Caco-2 (cell line): ENCODE results near the gene NT5DC1. TPM values are rescaled to one million over a fixed set of nuclear protein-coding genes. Genes with fewer than 3 reads are reported as not detected.

Source experiments
- BruUV-seq: library from RNA; stranded (reverse); fragments of 400-500 nt; replicated peaks from 2 replicates; lab custom pipeline; 2021; lab: Mats Ljungman, UMichigan
- CTCF ChIA-PET: fragments of 300-600 bp; sonication (Branson Sonifier 250); formaldehyde crosslinking; loops from one replicate; lab custom pipeline; 2022; ENCODE audit warnings: antibody characterized with exemption; lab: Charles Lee
- POLR2A ChIA-PET: fragments of 300-600 bp; sonication (Branson Sonifier 250); formaldehyde crosslinking; loops from one replicate; lab custom pipeline; 2022; ENCODE audit warnings: antibody characterized with exemption; lab: Charles Lee
- DNase-seq, 2 experiments: peaks; one replicate each; pipeline versions ENCODE4 v3.0.0 to v3.0.0-alpha.2; 2020 to 2022
- H3K27me3 ChIP-seq: replicated peaks from 2 replicates; pipeline ENCODE4 v1.6.0; 2011; ENCODE audit warnings: low read length; ENCODE audit not compliant: control insufficient read depth, insufficient read depth
- H3K36me3 ChIP-seq: 2 replicates; pipeline ENCODE4 v1.5.1; 2011; ENCODE audit warnings: low read length; ENCODE audit not compliant: control insufficient read depth, insufficient read depth
- H3K4me1 ChIP-seq: fragments of 250-450 bp; sonication (Bioruptor Pico); 2 replicates; pipeline ENCODE4 v1.5.1; 2020; ENCODE audit warnings: mild to moderate bottlenecking
- H3K4me3 ChIP-seq: 2 replicates; pipeline ENCODE4 v1.5.1; 2011; ENCODE audit warnings: low read depth, mild to moderate bottlenecking, control low read depth, low read length
- H3K9me3 ChIP-seq: fragments of 250-450 bp; sonication (Bioruptor Pico); 2 replicates; pipeline ENCODE4 v1.5.1; 2020; ENCODE audit warnings: mild to moderate bottlenecking, moderate library complexity
- H3K27ac Mint-ChIP-seq: one replicate; pipeline ENCODE4 v1.8.0; 2022; ENCODE audit warnings: mixed read lengths; ENCODE audit not compliant: unreplicated experiment
- H3K27me3 Mint-ChIP-seq: one replicate; pipeline ENCODE4 v1.8.0; 2022; ENCODE audit warnings: mixed read lengths; ENCODE audit not compliant: insufficient read depth, unreplicated experiment
- H3K36me3 Mint-ChIP-seq: one replicate; pipeline ENCODE4 v1.8.0; 2022; ENCODE audit warnings: mild to moderate bottlenecking, mixed read lengths; ENCODE audit not compliant: insufficient read depth, unreplicated experiment
- H3K4me1 Mint-ChIP-seq: one replicate; pipeline ENCODE4 v1.8.0; 2022; ENCODE audit warnings: low read depth, mixed read lengths; ENCODE audit not compliant: unreplicated experiment
- H3K4me3 Mint-ChIP-seq: one replicate; pipeline ENCODE4 v1.8.0; 2022; ENCODE audit warnings: mild to moderate bottlenecking, moderate library complexity, mixed read lengths; ENCODE audit not compliant: unreplicated experiment
- H3K9me3 Mint-ChIP-seq: one replicate; pipeline ENCODE4 v1.8.0; 2022; ENCODE audit warnings: mixed read lengths; ENCODE audit not compliant: unreplicated experiment
- intact Hi-C: fragments of 100-400 bp; cut with micrococcal nuclease; formaldehyde crosslinking; loops from one replicate; pipeline ENCODE4 v1.10.0; 2022; ENCODE audit not compliant: unreplicated experiment
- total RNA-seq: library from RNA; stranded (reverse); gene quantifications from 2 replicates; pipeline ENCODE4 v1.2.3, GENCODE V29; 2022
- TF ChIP-seq, protein P1 (sequence below), 2 experiments: fragments of 200-600 bp in 1 of 2; IDR thresholded peaks; 1 replicate in 1 of 2; 2 replicates in 1 of 2; pipeline versions ENCODE4 v1.5.1 to v1.8.0; 2011 to 2022; ENCODE audit warnings: antibody characterized with exemption in 1 of 2, control low read depth in 1 of 2, inconsistent platforms in 1 of 2, low read depth in 1 of 2, low read length in 1 of 2, mild to moderate bottlenecking in 1 of 2, moderate library complexity in 1 of 2; ENCODE audit not compliant: insufficient read depth in 1 of 2, severe bottlenecking in 1 of 2, unreplicated experiment in 1 of 2

NT5DC1 gene
- total RNA-seq, 1 experiment from 2014 or later = 54.3 TPM

- Histone ChIP-seq H3K27me3 (no peaks in the 10 kb centered on the region), H3K4me1 (no peaks in the 10 kb centered on the region), H3K36me3 (no peaks in the 10 kb centered on the region; the same call in 1 of the 2 replicates), H3K9me3 (no peaks in the 10 kb centered on the region), H3K4me3 (no peak overlapping the region)
- DNase-seq = no peak
- TF ChIP-seq, protein P1, sequence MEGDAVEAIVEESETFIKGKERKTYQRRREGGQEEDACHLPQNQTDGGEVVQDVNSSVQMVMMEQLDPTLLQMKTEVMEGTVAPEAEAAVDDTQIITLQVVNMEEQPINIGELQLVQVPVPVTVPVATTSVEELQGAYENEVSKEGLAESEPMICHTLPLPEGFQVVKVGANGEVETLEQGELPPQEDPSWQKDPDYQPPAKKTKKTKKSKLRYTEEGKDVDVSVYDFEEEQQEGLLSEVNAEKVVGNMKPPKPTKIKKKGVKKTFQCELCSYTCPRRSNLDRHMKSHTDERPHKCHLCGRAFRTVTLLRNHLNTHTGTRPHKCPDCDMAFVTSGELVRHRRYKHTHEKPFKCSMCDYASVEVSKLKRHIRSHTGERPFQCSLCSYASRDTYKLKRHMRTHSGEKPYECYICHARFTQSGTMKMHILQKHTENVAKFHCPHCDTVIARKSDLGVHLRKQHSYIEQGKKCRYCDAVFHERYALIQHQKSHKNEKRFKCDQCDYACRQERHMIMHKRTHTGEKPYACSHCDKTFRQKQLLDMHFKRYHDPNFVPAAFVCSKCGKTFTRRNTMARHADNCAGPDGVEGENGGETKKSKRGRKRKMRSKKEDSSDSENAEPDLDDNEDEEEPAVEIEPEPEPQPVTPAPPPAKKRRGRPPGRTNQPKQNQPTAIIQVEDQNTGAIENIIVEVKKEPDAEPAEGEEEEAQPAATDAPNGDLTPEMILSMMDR (IDR thresholded peaks at IDR 0.05; ENCODE audit: insufficient read depth in 1 of 2, low read depth in 1 of 2, low read length in 1 of 2, severe bottlenecking in 1 of 2, unreplicated experiment in 1 of 2) = no peak
- no peaks in the 10 kb centered on the region for H3K36me3 Mint-ChIP-seq
- no peaks in the 10 kb centered on the region for H3K9me3 Mint-ChIP-seq
- no peaks in the 10 kb centered on the region for H3K4me1 Mint-ChIP-seq
- ChIA-PET CTCF (no interaction called here), POLR2A (no interaction called here)
- H3K27ac Mint-ChIP-seq = no peak overlapping the region
- no peak overlapping the region for H3K4me3 Mint-ChIP-seq
- BruUV-seq = no TSS peak
- H3K27me3 Mint-ChIP-seq = no peaks in the 10 kb centered on the region
- intact Hi-C loops = loop anchor here (5.0 kb wide), 2 partner anchors 53 to 348 kb away; no protein-coding TSS in a partner anchor
These were observed 114.0 kb downstream of the NT5DC1 start for GRCh38 chr6:116214681-116215080.

GRCh38 chr6:116215414-116215813 lies 114.8 kb downstream of the NT5DC1 start:
- Histone ChIP-seq H3K4me3 (no peak overlapping the region), H3K36me3 (no peaks in the 10 kb centered on the region; the same call in 1 of the 2 replicates), H3K4me1 (no peaks in the 10 kb centered on the region), H3K9me3 (no peaks in the 10 kb centered on the region), H3K27me3 (no peaks in the 10 kb centered on the region)
- no peak overlapping the region for H3K27ac Mint-ChIP-seq
- intact Hi-C loops = loop anchor here (5.0 kb wide), 2 partner anchors 52 to 347 kb away; no protein-coding TSS in a partner anchor
- no peaks in the 10 kb centered on the region for H3K4me1 Mint-ChIP-seq
- ChIA-PET POLR2A (no interaction called here), CTCF (no interaction called here)
- no TSS peak for BruUV-seq
- no peak overlapping the region for H3K4me3 Mint-ChIP-seq
- no peaks in the 10 kb centered on the region for H3K27me3 Mint-ChIP-seq
- H3K9me3 Mint-ChIP-seq = no peaks in the 10 kb centered on the region
- DNase-seq = no peak
- H3K36me3 Mint-ChIP-seq = no peaks in the 10 kb centered on the region
- TF ChIP-seq, protein P1 (IDR thresholded peaks at IDR 0.05; ENCODE audit: insufficient read depth in 1 of 2, low read depth in 1 of 2, low read length in 1 of 2, severe bottlenecking in 1 of 2, unreplicated experiment in 1 of 2) = no peak

DNA sequence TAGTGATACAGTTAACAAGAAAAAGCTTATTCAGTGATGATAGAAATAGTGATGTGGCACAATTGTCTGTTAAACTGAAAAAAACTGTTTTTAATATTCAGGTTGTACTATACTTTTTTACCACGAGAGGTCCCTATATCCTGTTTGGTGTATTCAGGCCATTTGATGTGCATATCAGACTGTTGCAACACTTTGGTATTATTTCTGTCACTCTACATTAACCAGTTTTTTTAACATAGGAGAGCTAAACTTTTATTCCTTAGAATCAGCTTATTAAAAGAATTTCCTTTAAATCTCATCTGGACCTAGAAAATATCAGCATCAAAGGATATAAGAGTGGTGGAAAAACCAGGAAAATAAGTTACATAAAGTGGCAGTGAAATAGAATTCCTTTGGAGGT lies 116.4 kb downstream of the NT5DC1 start:
- no peak overlapping the region for H3K4me3 Mint-ChIP-seq
- Histone ChIP-seq H3K4me1 (no peaks in the 10 kb centered on the region), H3K36me3 (no peaks in the 10 kb centered on the region; the same call in 1 of the 2 replicates), H3K9me3 (no peaks in the 10 kb centered on the region), H3K4me3 (no peak overlapping the region), H3K27me3 (no peaks in the 10 kb centered on the region)
- DNase-seq = peak in 1 of 2 experiments; percentile 37
- ChIA-PET CTCF (no interaction called here), POLR2A (no interaction called here)
- H3K27me3 Mint-ChIP-seq = no peaks in the 10 kb centered on the region
- no TSS peak for BruUV-seq
- H3K4me1 Mint-ChIP-seq = no peaks in the 10 kb centered on the region
- H3K9me3 Mint-ChIP-seq = no peaks in the 10 kb centered on the region
- TF ChIP-seq, protein P1 (IDR thresholded peaks at IDR 0.05; ENCODE audit: insufficient read depth in 1 of 2, low read depth in 1 of 2, low read length in 1 of 2, severe bottlenecking in 1 of 2, unreplicated experiment in 1 of 2) = peak; percentile 31 to 48
- no peak overlapping the region for H3K27ac Mint-ChIP-seq
- intact Hi-C loops = loop anchor here (5.0 kb wide), 2 partner anchors 50 to 345 kb away; no protein-coding TSS in a partner anchor
- no peaks in the 10 kb centered on the region for H3K36me3 Mint-ChIP-seq
